ENCODE measurements around the gene RIMS4. TPM values are rescaled to one million over a fixed set of nuclear protein-coding genes. Genes with fewer than 3 reads are reported as not detected.

Gene RIMS4
- total and polyA plus RNA-seq, 2 of the 8 experiments (the other 6 are each of a cell fraction or from before 2014, with no cell fraction given) = 13.3 to 44.2 TPM

DNA sequence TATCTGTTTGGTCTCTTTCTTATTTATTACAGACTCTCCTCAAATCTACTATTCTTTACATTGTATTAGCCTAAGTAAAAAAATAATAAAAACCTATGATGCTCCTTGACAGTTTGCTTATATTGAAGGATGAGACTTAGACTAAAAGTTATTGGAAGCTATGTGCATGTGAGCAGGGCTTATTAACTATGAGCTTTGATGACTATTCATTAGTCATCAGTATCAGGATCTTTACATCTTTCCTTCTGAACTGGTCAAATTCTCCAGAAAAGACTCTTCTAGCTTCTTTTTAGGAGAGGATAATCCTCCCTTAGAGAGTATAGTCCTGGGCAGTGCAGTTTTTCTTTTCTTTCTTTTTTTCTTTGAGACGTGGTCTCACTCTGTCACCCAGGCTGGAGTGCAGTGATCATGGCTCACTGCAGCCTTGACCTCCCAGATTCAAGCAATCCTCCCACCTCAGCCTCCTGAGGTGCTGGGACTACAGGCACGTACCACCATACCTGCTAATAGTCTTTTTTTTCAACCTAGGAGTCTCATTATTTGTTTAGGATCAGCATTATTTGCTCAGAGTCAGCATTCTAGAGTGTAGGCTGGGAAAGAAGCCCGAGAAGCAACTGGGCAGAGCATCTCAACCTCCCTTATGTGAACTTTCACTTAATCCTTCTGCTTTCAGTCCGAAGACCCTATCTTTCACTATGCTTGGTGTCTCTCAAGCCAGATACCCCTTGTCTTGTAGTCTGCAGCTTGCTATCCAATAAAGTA lies 38.1 kb upstream of the RIMS4 start:
- no peak overlapping the region for H3K14ac ChIP-seq (ENCODE audit: insufficient read length)
- ChIA-PET POLR2A (ENCODE audit: partially characterized antibody) (no interaction called here), CTCF (ENCODE audit: partially characterized antibody) (interaction anchor here (0.6 to 3.5 kb wide), 7 partner anchors 13 to 115 kb away, joined by 3 to 14 read pairs (median 5); no protein-coding TSS in a partner anchor)
- TF ChIP-seq JUND (IDR thresholded peaks at IDR 0.05; ENCODE audit: low read length) (no peak), BACH1 (IDR thresholded peaks at IDR 0.05; ENCODE audit: low read length) (no peak), POLR2AphosphoS5 (IDR thresholded peaks at IDR 0.05; ENCODE audit: low read depth, low read length) (no peak), TAF7 (optimal IDR thresholded peaks at IDR 0.05; ENCODE audit: borderline replicate concordance, low read depth, low read length) (no peak), SP2 (IDR thresholded peaks at IDR 0.05; ENCODE audit: low read length) (no peak)
- H4K8ac ChIP-seq (ENCODE audit: extremely low read depth, insufficient read depth, low read length) = no peak overlapping the region
- H3K4ac ChIP-seq (replicated peaks; ENCODE audit: insufficient read length, low read depth, low read length) = no peak overlapping the region
- H3K36me3 ChIP-seq (ENCODE audit: control insufficient read depth in 2 of 4, insufficient read depth in 4 of 4, low read length in 3 of 4) = no peaks in the 10 kb centered on the region
- H2AK5ac ChIP-seq (ENCODE audit: low read depth, low read length) = no peak overlapping the region
- H3K79me1 ChIP-seq (ENCODE audit: low read depth, low read length) = no peaks in the 10 kb centered on the region
- no peak overlapping the region for H3K9ac ChIP-seq (replicated peaks in 1 of 4; ENCODE audit: extremely low read depth in 1 of 4, low read depth in 3 of 4, low read length in 3 of 4)
- no peak overlapping the region for H3K56ac ChIP-seq (replicated peaks; ENCODE audit: insufficient read length, low read depth, low read length)
- H3K23ac ChIP-seq (ENCODE audit: insufficient read length) = no peak overlapping the region
- H3K4me3 ChIP-seq (ENCODE audit: extremely low read depth in 1 of 4, insufficient read depth in 2 of 4, low read depth in 3 of 4, low read length in 4 of 4) = no peak overlapping the region
- FAIRE-seq = no peak
- H3K4me1 ChIP-seq (replicated peaks in 1 of 4; ENCODE audit: control insufficient read depth in 3 of 4, insufficient read depth in 4 of 4, low read length in 3 of 4) = peaks cover 0 to 2% (median under 1%) of the 10 kb centered on the region in 4 experiments; a peak in 2 of 7 replicates
- no peak overlapping the region for H3K27ac ChIP-seq (ENCODE audit: low read depth, low read length)
- H2AFZ ChIP-seq (ENCODE audit: low read length) = no peak overlapping the region
- no peak overlapping the region for H2BK20ac ChIP-seq (ENCODE audit: low read length)
- no peak overlapping the region for H2BK5ac ChIP-seq (ENCODE audit: low read depth, low read length)
- H3K4me2 ChIP-seq (ENCODE audit: insufficient read depth in 1 of 2, low read depth in 2 of 2, low read length in 2 of 2) = no peak overlapping the region
- WGBS, 2 experiments (ENCODE audit: extremely low coverage in 1 of 2, insufficient coverage in 1 of 2, insufficient read length in 1 of 2, insufficient replicate concordance in 2 of 2, low coverage in 1 of 2, low lambda C conversion rate in 2 of 2, missing lambda C conversion rate in 1 of 2) = 89% methylated on average over 4 of the region's 4 CpGs; no CpG with 5 or more reads in 1 of the 2 experiments
- H4K91ac ChIP-seq (replicated peaks; ENCODE audit: insufficient read length, low read length) = no peak overlapping the region
- no peaks in the 10 kb centered on the region for H3K79me2 ChIP-seq (ENCODE audit: control insufficient read depth in 1 of 2, insufficient read depth in 2 of 2, low read length in 2 of 2)
- no peak overlapping the region for H3K18ac ChIP-seq (ENCODE audit: extremely low read depth, low read length)
- H3K9me3 ChIP-seq (ENCODE audit: insufficient read depth in 2 of 2, low read depth in 1 of 2, low read length in 1 of 2) = peaks cover 0 to 5% of the 10 kb centered on the region in 2 experiments; a peak in 1 of 4 replicates
- H4K5ac ChIP-seq (ENCODE audit: insufficient read length, low read depth, low read length) = no peak overlapping the region
- H2BK15ac ChIP-seq (ENCODE audit: low read length) = no peak overlapping the region
- peak in 1 of 2 experiments; percentile 8 for DNase-seq (ENCODE audit: low read depth in 1 of 2, low spot score in 2 of 2)
- H4K20me1 ChIP-seq (replicated peaks in 1 of 2; ENCODE audit: control insufficient read depth in 1 of 2, insufficient read depth in 2 of 2, low read length in 2 of 2) = peaks cover 0 to 2% of the 10 kb centered on the region in 2 experiments
- no peaks in the 10 kb centered on the region for H3K27me3 ChIP-seq (replicated peaks in 1 of 4; ENCODE audit: control insufficient read depth in 3 of 4, extremely low read depth in 1 of 4, insufficient read depth in 3 of 4, low read length in 3 of 4)
- no peaks in the 10 kb centered on the region; the same call in 1 of the 2 replicates for H3K23me2 ChIP-seq (ENCODE audit: low read depth, low read length)
- no peak overlapping the region for H2BK12ac ChIP-seq (ENCODE audit: low read depth, low read length)
- H2BK120ac ChIP-seq (replicated peaks; ENCODE audit: low read depth, low read length) = no peak overlapping the region

All from H1 (cell line).